Astrocyte (in vitro differentiated cells and primary cell): ENCODE results near the gene RIT2.

Source experiments
- EZH2 ChIP-seq: IDR thresholded peaks from 2 replicates; pipeline ENCODE4 v1.6.1; 2012; ENCODE audit warnings: mild to moderate bottlenecking, low read length, inconsistent platforms; ENCODE audit not compliant: insufficient read depth
- TF ChIP-seq, protein P1 (sequence below): IDR thresholded peaks from 2 replicates; pipeline ENCODE4 v1.5.1; 2011; ENCODE audit warnings: low read depth, mild to moderate bottlenecking, inconsistent platforms, low read length, moderate library complexity; ENCODE audit not compliant: insufficient read depth

DNA sequence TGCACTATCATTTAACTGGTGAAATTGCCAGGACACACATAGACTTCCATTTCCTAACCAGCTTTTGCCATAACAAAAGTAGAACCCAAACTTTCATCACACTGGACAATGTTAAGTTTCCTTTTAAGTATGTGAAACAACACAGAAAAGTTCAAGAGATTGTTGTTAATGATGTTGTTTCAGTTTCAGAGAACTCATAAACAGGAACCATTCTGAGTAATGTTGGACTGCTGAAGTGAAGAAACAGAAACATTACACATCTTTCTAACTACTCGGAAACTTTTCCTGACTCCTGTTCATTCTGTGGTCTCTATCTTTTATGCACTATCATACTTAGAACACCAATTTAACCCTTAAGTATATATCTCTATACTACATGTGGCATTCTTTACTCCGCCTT is 179.2 kb downstream of the RIT2 start:
- TF ChIP-seq, protein P1, sequence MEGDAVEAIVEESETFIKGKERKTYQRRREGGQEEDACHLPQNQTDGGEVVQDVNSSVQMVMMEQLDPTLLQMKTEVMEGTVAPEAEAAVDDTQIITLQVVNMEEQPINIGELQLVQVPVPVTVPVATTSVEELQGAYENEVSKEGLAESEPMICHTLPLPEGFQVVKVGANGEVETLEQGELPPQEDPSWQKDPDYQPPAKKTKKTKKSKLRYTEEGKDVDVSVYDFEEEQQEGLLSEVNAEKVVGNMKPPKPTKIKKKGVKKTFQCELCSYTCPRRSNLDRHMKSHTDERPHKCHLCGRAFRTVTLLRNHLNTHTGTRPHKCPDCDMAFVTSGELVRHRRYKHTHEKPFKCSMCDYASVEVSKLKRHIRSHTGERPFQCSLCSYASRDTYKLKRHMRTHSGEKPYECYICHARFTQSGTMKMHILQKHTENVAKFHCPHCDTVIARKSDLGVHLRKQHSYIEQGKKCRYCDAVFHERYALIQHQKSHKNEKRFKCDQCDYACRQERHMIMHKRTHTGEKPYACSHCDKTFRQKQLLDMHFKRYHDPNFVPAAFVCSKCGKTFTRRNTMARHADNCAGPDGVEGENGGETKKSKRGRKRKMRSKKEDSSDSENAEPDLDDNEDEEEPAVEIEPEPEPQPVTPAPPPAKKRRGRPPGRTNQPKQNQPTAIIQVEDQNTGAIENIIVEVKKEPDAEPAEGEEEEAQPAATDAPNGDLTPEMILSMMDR, result no peak
- no peak for TF ChIP-seq EZH2
